Subcutaneous preadipocyte (primary cell): Measurements from ENCODE around the gene PTK7. TPM values are rescaled to one million over a fixed set of nuclear protein-coding genes. Genes with fewer than 3 reads are reported as not detected.

Experiments
- total RNA-seq: library from RNA; depleted of rRNA; stranded (reverse); fragments of >200 nt; gene quantifications from 2 replicates; pipeline ENCODE4 v1.2.3, GENCODE V29; 2012

Gene PTK7
- total RNA-seq, result 30.3 and 33.8 TPM in 2 replicates

GRCh38 chr6:43075670-43076463 is at the start of gene PTK7:
PTK7 (plus strand) TSS chr6:43076314; CDS start chr6:43076489, 175 bp downstream.

GRCh38 chr6:43053545-43054205 is 22.4 kb upstream of the PTK7 start, which contains the start of gene CUL7:
CUL7 (minus strand) TSS chr6:43053851; CDS start chr6:43052788, 1,063 bp downstream.

GRCh38 chr6:43059168-43060033 is 16.7 kb upstream of the PTK7 start, which contains the start of the genes KLC4 and MRPL2:
KLC4 (plus strand) TSS chr6:43059631; CDS start chr6:43061336, 1,705 bp downstream.
MRPL2 (minus strand) TSS chr6:43059434; CDS start chr6:43059381, 53 bp downstream.

GRCh38 chr6:43170931-43171706 is 95.0 kb downstream of the PTK7 start, which contains the start of gene SRF:
SRF (plus strand) TSS chr6:43171269; CDS start chr6:43171657, 388 bp downstream.

GRCh38 chr6:43181942-43182860 is 106.1 kb downstream of the PTK7 start, which contains the start of gene CUL9:
CUL9 (plus strand) TSS chr6:43182196; CDS start chr6:43184311, 2,115 bp downstream.

Other genes starting within 250 kb of the PTK7 start
- gene RPL7L1, start 196.7 kb upstream of the PTK7 start, total RNA-seq, result 126 and 158 TPM in 2 replicates
- gene PTCRA, start 160.3 kb upstream of the PTK7 start, total RNA-seq, result not detected in 2 replicates
- 18.4 and 19.7 TPM in 2 replicates for gene CNPY3, start 146.8 kb upstream of the PTK7 start, total RNA-seq
- not detected in 2 replicates for gene GNMT, start 115.6 kb upstream of the PTK7 start, total RNA-seq
- 10.0 and 24.3 TPM in 2 replicates for gene PEX6, start 97.1 kb upstream of the PTK7 start, total RNA-seq
- 55.7 and 56.6 TPM in 2 replicates for gene PPP2R5D, start 91.7 kb upstream of the PTK7 start, total RNA-seq
- gene MEA1, start 62.4 kb upstream of the PTK7 start, total RNA-seq, result 41.2 and 45.6 TPM in 2 replicates
- gene KLHDC3, start 62.1 kb upstream of the PTK7 start, total RNA-seq, result 69.8 and 75.9 TPM in 2 replicates
- 84.9 and 108 TPM in 2 replicates for gene RRP36, start 54.7 kb upstream of the PTK7 start, total RNA-seq
- gene CUL7, start 22.5 kb upstream of the PTK7 start, total RNA-seq, result 34.2 and 38.9 TPM in 2 replicates
- 26.6 and 30.9 TPM in 2 replicates for gene MRPL2, start 16.9 kb upstream of the PTK7 start, total RNA-seq
- 8.2 and 8.8 TPM in 2 replicates for gene KLC4, start 16.7 kb upstream of the PTK7 start, total RNA-seq
- gene SRF, start 95.0 kb downstream of the PTK7 start, total RNA-seq, result 13.6 and 27.0 TPM in 2 replicates
- 20.2 and 25.6 TPM in 2 replicates for gene CUL9, start 105.9 kb downstream of the PTK7 start, total RNA-seq
- 43.6 and 65.4 TPM in 2 replicates for gene DNPH1, start 153.2 kb downstream of the PTK7 start, total RNA-seq
- gene TTBK1, start 167.2 kb downstream of the PTK7 start, total RNA-seq, result under 0.01 TPM in 1 of 2 replicates, not detected in the other
- not detected in 2 replicates for gene SLC22A7, start 221.9 kb downstream of the PTK7 start, total RNA-seq
- gene CRIP3, start 232.5 kb downstream of the PTK7 start, total RNA-seq, result 0.39 TPM in 1 of 2 replicates, not detected in the other